GM19397 (cell line): ENCODE measurements around the gene NCS1.

Experiments used
- ATAC-seq: cut with Tn5 transposase; IDR thresholded peaks from one replicate; pipeline ENCODE4 v1.9.1; 2021; ENCODE audit warnings: mild to moderate bottlenecking, moderate library complexity; ENCODE audit not compliant: unreplicated experiment

Gene NCS1

GRCh38 chr9:130284690-130285089 lies 112.5 kb downstream of the NCS1 start:
- no peak for ATAC-seq

GRCh38 chr9:130285271-130285670 lies 113.1 kb downstream of the NCS1 start:
- ATAC-seq, result no peak

GRCh38 chr9:130286072-130286770 lies 114.0 kb downstream of the NCS1 start:
- ATAC-seq, result no peak
